ENCODE data around the gene LRTM2. TPM values are rescaled to one million over a fixed set of nuclear protein-coding genes. Genes with fewer than 3 reads are reported as not detected.

The LRTM2 gene
- total RNA-seq, 6 experiments from 2014 or later, result not detected

- no peak for DNase-seq
- Mint-ChIP-seq H3K27me3 (ENCODE audit: insufficient read depth) (peaks cover 56% of the 10 kb centered on the region), H3K4me1 (ENCODE audit: low read depth) (0 out of 2 replicates have a peak, but pooled peaks cover 5% of the 10 kb centered on the region), H3K27ac (no peak overlapping the region), H3K4me3 (no peak overlapping the region), H3K9me3 (no peaks in the 10 kb centered on the region), H3K36me3 (ENCODE audit: low read depth) (no peaks in the 10 kb centered on the region)
- TF ChIP-seq CTCF (IDR thresholded peaks at IDR 0.05), result no peak
Measured at GRCh38 chr12:1811281-1811947, 9.0 kb upstream of the LRTM2 start.

DNA sequence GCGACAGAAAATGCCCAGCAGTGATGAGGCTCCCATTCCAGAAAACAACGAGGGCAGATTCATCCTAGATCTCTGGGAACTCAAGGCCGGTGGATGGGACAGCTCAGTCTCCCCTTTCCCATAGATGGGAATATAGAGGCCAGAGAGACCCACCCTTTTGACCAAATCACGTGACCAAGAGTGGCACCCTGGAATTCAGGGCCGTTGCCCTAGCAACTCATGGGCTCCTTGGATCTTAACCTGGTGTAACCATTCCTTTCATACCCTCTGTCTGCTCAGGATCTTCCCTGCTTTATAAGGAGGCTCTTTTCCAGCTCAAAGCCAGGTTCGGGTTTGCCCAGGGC lies 8.4 kb upstream of the LRTM2 start:
- no peak for DNase-seq
- Mint-ChIP-seq H3K4me3 (no peak overlapping the region), H3K27ac (no peak overlapping the region), H3K4me1 (ENCODE audit: low read depth) (0 out of 2 replicates have a peak, but pooled peaks cover 5% of the 10 kb centered on the region), H3K27me3 (ENCODE audit: insufficient read depth) (peaks cover 61% of the 10 kb centered on the region), H3K9me3 (no peaks in the 10 kb centered on the region), H3K36me3 (ENCODE audit: low read depth) (no peaks in the 10 kb centered on the region)
- TF ChIP-seq CTCF (IDR thresholded peaks at IDR 0.05), result no peak

GRCh38 chr12:1812650-1813302 lies 7.6 kb upstream of the LRTM2 start:
- no peak for TF ChIP-seq CTCF (IDR thresholded peaks at IDR 0.05)
- Mint-ChIP-seq H3K27ac (no peak overlapping the region), H3K9me3 (no peaks in the 10 kb centered on the region), H3K36me3 (ENCODE audit: low read depth) (no peaks in the 10 kb centered on the region), H3K27me3 (ENCODE audit: insufficient read depth) (peaks cover 66% of the 10 kb centered on the region), H3K4me1 (ENCODE audit: low read depth) (0 out of 2 replicates have a peak, but pooled peaks cover 5% of the 10 kb centered on the region), H3K4me3 (no peak overlapping the region)
- no peak for DNase-seq

DNA sequence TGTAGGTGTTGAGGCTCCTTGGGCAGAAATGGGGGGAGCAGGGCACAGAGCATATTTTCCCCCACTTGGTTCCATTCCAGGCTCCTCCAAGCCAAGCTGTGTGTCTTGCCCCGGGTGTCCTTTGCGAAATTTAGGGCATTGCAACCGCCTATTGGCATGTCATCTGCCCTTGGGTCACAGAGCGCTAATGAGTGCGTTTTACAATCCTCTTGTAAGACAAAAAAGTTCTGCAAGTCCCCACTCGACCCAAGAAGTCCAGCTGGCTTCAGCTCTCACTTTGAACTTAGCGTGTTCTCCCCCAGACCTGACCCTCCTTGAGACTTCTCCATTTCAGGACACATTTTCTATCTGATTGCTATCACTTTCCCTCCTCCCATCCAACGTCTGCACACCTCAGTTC lies 6.1 kb upstream of the LRTM2 start:
- H3K27me3 Mint-ChIP-seq (ENCODE audit: insufficient read depth), result peaks cover 67% of the 10 kb centered on the region
- no peaks in the 10 kb centered on the region for H3K36me3 Mint-ChIP-seq (ENCODE audit: low read depth)
- H3K27ac Mint-ChIP-seq, result no peak overlapping the region
- H3K9me3 Mint-ChIP-seq, result no peaks in the 10 kb centered on the region
- H3K4me3 Mint-ChIP-seq, result no peak overlapping the region
- no peak for TF ChIP-seq CTCF (IDR thresholded peaks at IDR 0.05)
- DNase-seq, result no peak
- H3K4me1 Mint-ChIP-seq (ENCODE audit: low read depth), result 0 out of 2 replicates have a peak, but pooled peaks cover 5% of the 10 kb centered on the region

GRCh38 chr12:1815108-1815507 lies 5.3 kb upstream of the LRTM2 start:
- no peak for TF ChIP-seq CTCF (IDR thresholded peaks at IDR 0.05)
- no peak overlapping the region for H3K4me3 Mint-ChIP-seq
- H3K27me3 Mint-ChIP-seq (ENCODE audit: insufficient read depth), result peaks cover 68% of the 10 kb centered on the region
- H3K9me3 Mint-ChIP-seq, result no peaks in the 10 kb centered on the region
- 0 out of 2 replicates have a peak, but pooled peaks cover 5% of the 10 kb centered on the region for H3K4me1 Mint-ChIP-seq (ENCODE audit: low read depth)
- no peaks in the 10 kb centered on the region for H3K36me3 Mint-ChIP-seq (ENCODE audit: low read depth)
- no peak for DNase-seq
- H3K27ac Mint-ChIP-seq, result no peak overlapping the region
